SU-DHL-6 (cell line): ENCODE measurements around the gene EIF2S1.

Experiments
- CTCF ChIP-seq: fragments of 200-600 bp; sonication (generic); IDR thresholded peaks from one replicate; pipeline ENCODE4 v1.5.1; 2017; ENCODE audit warnings: antibody characterized with exemption, mild to moderate bottlenecking, low read length, moderate library complexity; ENCODE audit not compliant: insufficient read depth, poor library complexity, severe bottlenecking
- EZH2phosphoT487 ChIP-seq: fragments of 200-600 bp; sonication (generic), shearing (Covaris generic); conservative IDR thresholded peaks from 2 replicates; pipeline ENCODE4 v1.6.1; 2018; ENCODE audit warnings: mild to moderate bottlenecking, antibody characterized with exemption, low read length, moderate library complexity, mixed read lengths

GRCh38 chr14:67405771-67406170 lies 45.6 kb downstream of the EIF2S1 start:
- TF ChIP-seq CTCF (no peak), EZH2phosphoT487 (no peak)
